Astrocyte (in vitro differentiated cells and primary cell): ENCODE results near the gene TMEM132C. TPM values are rescaled to one million over a fixed set of nuclear protein-coding genes. Genes with fewer than 3 reads are reported as not detected.

Source experiments
- DNase-seq: peaks from one replicate; pipeline ENCODE4 v3.0.0-alpha.2; 2010; ENCODE audit warnings: low read depth
- FAIRE-seq: peaks from 2 replicates; lab custom pipeline; 2011; peaks lifted over from hg19 to GRCh38; lab: Jason Lieb, UNC
- H2AFZ ChIP-seq: 2 replicates; pipeline ENCODE4 v1.6.0; 2012; ENCODE audit warnings: low read depth, low read length, inconsistent platforms
- H3K27ac ChIP-seq: 2 replicates; pipeline ENCODE4 v1.5.1; 2011; ENCODE audit warnings: low read depth, low read length, inconsistent platforms
- H3K27me3 ChIP-seq: 2 replicates; pipeline ENCODE4 v1.6.0; 2011; ENCODE audit warnings: low read length, inconsistent platforms; ENCODE audit not compliant: insufficient read depth
- H3K36me3 ChIP-seq: 2 replicates; pipeline ENCODE4 v1.5.1; 2011; ENCODE audit warnings: low read length, inconsistent platforms; ENCODE audit not compliant: insufficient read depth
- H3K4me1 ChIP-seq: 2 replicates; pipeline ENCODE4 v1.5.1; 2011; ENCODE audit warnings: low read length, inconsistent platforms; ENCODE audit not compliant: insufficient read depth
- H3K4me2 ChIP-seq: 2 replicates; pipeline ENCODE4 v1.6.0; 2012; ENCODE audit warnings: low read length, inconsistent platforms
- H3K4me3 ChIP-seq: 2 replicates; pipeline ENCODE4 v1.5.1; 2011; ENCODE audit warnings: low read depth, mild to moderate bottlenecking, low read length, inconsistent platforms; ENCODE audit not compliant: insufficient read depth
- H3K79me2 ChIP-seq: 2 replicates; pipeline ENCODE4 v1.6.0; 2012; ENCODE audit warnings: mild to moderate bottlenecking, low read length, inconsistent platforms; ENCODE audit not compliant: insufficient read depth
- H3K9ac ChIP-seq: 2 replicates; pipeline ENCODE4 v1.6.0; 2012; ENCODE audit warnings: mild to moderate bottlenecking, low read length, inconsistent platforms
- H3K9me3 ChIP-seq: 2 replicates; pipeline ENCODE4 v1.5.1; 2012; ENCODE audit warnings: low read depth, mild to moderate bottlenecking, low read length, inconsistent platforms; ENCODE audit not compliant: insufficient read depth
- H4K20me1 ChIP-seq: 2 replicates; pipeline ENCODE4 v1.6.0; 2012; ENCODE audit warnings: low read length, inconsistent platforms; ENCODE audit not compliant: insufficient read depth
- H3K27ac Mint-ChIP-seq: one replicate; pipeline ENCODE4 v1.8.0; 2021; ENCODE audit warnings: mild to moderate bottlenecking, mixed read lengths; ENCODE audit not compliant: unreplicated experiment
- H3K27me3 Mint-ChIP-seq: one replicate; pipeline ENCODE4 v1.8.0; 2021; ENCODE audit warnings: low read depth, mixed read lengths; ENCODE audit not compliant: unreplicated experiment
- H3K36me3 Mint-ChIP-seq: one replicate; pipeline ENCODE4 v1.8.0; 2021; ENCODE audit warnings: low read depth, mixed read lengths; ENCODE audit not compliant: unreplicated experiment
- H3K4me1 Mint-ChIP-seq: one replicate; pipeline ENCODE4 v1.8.0; 2021; ENCODE audit warnings: low read depth, mixed read lengths; ENCODE audit not compliant: unreplicated experiment
- H3K4me3 Mint-ChIP-seq: one replicate; pipeline ENCODE4 v1.8.0; 2021; ENCODE audit warnings: mild to moderate bottlenecking, moderate library complexity, mixed read lengths; ENCODE audit not compliant: unreplicated experiment
- H3K9me3 Mint-ChIP-seq: one replicate; pipeline ENCODE4 v1.8.0; 2021; ENCODE audit warnings: mild to moderate bottlenecking, mixed read lengths; ENCODE audit not compliant: unreplicated experiment
- EZH2 ChIP-seq: IDR thresholded peaks from 2 replicates; pipeline ENCODE4 v1.6.1; 2012; ENCODE audit warnings: mild to moderate bottlenecking, low read length, inconsistent platforms; ENCODE audit not compliant: insufficient read depth
- total RNA-seq: library from RNA; stranded (reverse); gene quantifications from 2 replicates; pipeline ENCODE4 v1.2.1, GENCODE V29; 2021
- TF ChIP-seq, protein P1 (sequence below): IDR thresholded peaks from 2 replicates; pipeline ENCODE4 v1.5.1; 2011; ENCODE audit warnings: low read depth, mild to moderate bottlenecking, inconsistent platforms, low read length, moderate library complexity; ENCODE audit not compliant: insufficient read depth

Gene TMEM132C
- total RNA-seq, 1 donor from 2014 or later = not detected

- peaks cover 13% of the 10 kb centered on the region for H3K9me3 Mint-ChIP-seq
- H3K4me1 ChIP-seq = no peaks in the 10 kb centered on the region
- no peaks in the 10 kb centered on the region for H3K36me3 ChIP-seq
- no peaks in the 10 kb centered on the region for H3K27me3 Mint-ChIP-seq
- DNase-seq = no peak
- no peaks in the 10 kb centered on the region for H3K36me3 Mint-ChIP-seq
- no peak overlapping the region for H3K4me3 Mint-ChIP-seq
- H3K9ac ChIP-seq = no peak overlapping the region
- no peak for FAIRE-seq
- peaks cover 4% of the 10 kb centered on the region for H3K9me3 ChIP-seq
- no peak overlapping the region for H3K4me3 ChIP-seq
- H3K79me2 ChIP-seq = no peaks in the 10 kb centered on the region
- no peak overlapping the region for H2AFZ ChIP-seq
- no peak overlapping the region for H3K27ac ChIP-seq
- no peaks in the 10 kb centered on the region for H4K20me1 ChIP-seq
- TF ChIP-seq EZH2 = no peak
- TF ChIP-seq, protein P1, sequence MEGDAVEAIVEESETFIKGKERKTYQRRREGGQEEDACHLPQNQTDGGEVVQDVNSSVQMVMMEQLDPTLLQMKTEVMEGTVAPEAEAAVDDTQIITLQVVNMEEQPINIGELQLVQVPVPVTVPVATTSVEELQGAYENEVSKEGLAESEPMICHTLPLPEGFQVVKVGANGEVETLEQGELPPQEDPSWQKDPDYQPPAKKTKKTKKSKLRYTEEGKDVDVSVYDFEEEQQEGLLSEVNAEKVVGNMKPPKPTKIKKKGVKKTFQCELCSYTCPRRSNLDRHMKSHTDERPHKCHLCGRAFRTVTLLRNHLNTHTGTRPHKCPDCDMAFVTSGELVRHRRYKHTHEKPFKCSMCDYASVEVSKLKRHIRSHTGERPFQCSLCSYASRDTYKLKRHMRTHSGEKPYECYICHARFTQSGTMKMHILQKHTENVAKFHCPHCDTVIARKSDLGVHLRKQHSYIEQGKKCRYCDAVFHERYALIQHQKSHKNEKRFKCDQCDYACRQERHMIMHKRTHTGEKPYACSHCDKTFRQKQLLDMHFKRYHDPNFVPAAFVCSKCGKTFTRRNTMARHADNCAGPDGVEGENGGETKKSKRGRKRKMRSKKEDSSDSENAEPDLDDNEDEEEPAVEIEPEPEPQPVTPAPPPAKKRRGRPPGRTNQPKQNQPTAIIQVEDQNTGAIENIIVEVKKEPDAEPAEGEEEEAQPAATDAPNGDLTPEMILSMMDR = no peak
- no peak overlapping the region for H3K4me2 ChIP-seq
- no peaks in the 10 kb centered on the region for H3K4me1 Mint-ChIP-seq
- H3K27ac Mint-ChIP-seq = no peak overlapping the region
- no peaks in the 10 kb centered on the region for H3K27me3 ChIP-seq
These were observed 21.9 kb downstream of the TMEM132C start for GRCh38 chr12:128288896-128289295.

DNA sequence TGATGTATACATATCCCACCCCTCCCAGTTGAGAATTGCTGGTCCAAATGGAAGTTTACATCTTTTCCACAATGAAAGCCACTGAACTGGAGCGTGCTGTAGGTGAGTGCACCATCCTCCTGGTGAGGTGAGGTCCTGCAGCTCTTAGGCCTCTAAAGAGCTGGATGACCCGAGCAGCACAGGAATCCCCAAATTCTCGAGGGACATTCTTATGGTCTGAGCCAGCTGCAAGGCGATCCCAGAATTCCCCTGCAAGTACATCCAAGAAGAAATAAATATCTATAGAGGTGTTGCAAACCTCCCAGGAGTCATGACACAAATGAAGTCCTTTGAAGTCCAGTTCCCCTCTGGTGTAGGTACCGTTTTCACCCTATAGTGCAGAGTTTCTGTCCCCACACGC, 24.0 kb downstream of the TMEM132C start:
- no peaks in the 10 kb centered on the region for H4K20me1 ChIP-seq
- no peaks in the 10 kb centered on the region for H3K36me3 Mint-ChIP-seq
- no peak overlapping the region for H3K27ac ChIP-seq
- H3K4me3 ChIP-seq = no peak overlapping the region
- H3K9me3 ChIP-seq = peaks cover 4% of the 10 kb centered on the region
- no peak overlapping the region for H3K4me2 ChIP-seq
- DNase-seq = no peak
- H3K36me3 ChIP-seq = no peaks in the 10 kb centered on the region
- no peak overlapping the region for H3K27ac Mint-ChIP-seq
- H3K79me2 ChIP-seq = no peaks in the 10 kb centered on the region
- H2AFZ ChIP-seq = no peak overlapping the region
- H3K9ac ChIP-seq = no peak overlapping the region
- H3K4me1 Mint-ChIP-seq = no peaks in the 10 kb centered on the region
- no peaks in the 10 kb centered on the region for H3K4me1 ChIP-seq
- H3K27me3 ChIP-seq = no peaks in the 10 kb centered on the region
- H3K27me3 Mint-ChIP-seq = no peaks in the 10 kb centered on the region
- FAIRE-seq = no peak
- TF ChIP-seq, protein P1 = no peak
- TF ChIP-seq EZH2 = no peak
- peaks cover 11% of the 10 kb centered on the region for H3K9me3 Mint-ChIP-seq
- no peak overlapping the region for H3K4me3 Mint-ChIP-seq

DNA sequence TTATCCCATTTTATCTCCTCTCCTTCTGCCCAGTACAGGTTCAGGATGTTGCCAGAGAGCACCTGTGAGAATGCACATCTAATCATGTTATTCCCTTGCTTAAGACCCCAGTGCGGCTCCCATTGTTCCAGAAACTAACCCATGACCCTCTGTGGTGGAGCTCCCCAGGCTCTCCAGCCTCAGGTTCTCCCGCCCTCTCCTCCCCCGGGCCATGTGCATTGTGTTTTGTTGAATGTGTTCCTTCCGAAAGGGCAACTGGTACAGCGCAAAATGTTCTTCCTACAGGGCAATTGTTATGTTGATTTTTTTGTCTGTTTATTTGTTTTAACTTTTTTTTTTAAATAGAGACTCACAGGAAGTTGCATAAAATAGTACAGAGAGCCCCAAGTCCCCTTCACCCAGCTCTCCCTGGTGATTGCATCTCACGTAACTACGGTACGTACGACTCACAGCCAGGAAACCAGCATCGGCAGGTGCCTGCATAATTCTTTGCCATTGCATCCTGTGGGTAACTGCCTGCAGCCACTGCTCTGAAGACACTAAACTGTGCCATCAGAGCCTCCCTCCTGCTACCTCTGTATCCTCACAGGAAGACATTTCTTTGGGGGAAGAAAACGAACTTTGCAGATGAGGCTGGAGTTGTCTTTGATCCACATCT, 31.2 kb downstream of the TMEM132C start:
- TF ChIP-seq, protein P1 = no peak
- no peak for TF ChIP-seq EZH2
- FAIRE-seq (no peak), DNase-seq (no peak)
- no peaks in the 10 kb centered on the region for H3K27me3 Mint-ChIP-seq
- no peak overlapping the region for H3K4me3 Mint-ChIP-seq
- H3K9me3 ChIP-seq = peaks cover 4% of the 10 kb centered on the region
- no peak overlapping the region for H2AFZ ChIP-seq
- no peaks in the 10 kb centered on the region for H3K4me1 Mint-ChIP-seq
- H3K36me3 Mint-ChIP-seq = no peaks in the 10 kb centered on the region
- no peaks in the 10 kb centered on the region for H3K4me1 ChIP-seq
- H3K36me3 ChIP-seq = no peaks in the 10 kb centered on the region
- no peak overlapping the region for H3K4me2 ChIP-seq
- H3K9ac ChIP-seq = no peak overlapping the region
- H4K20me1 ChIP-seq = no peaks in the 10 kb centered on the region
- peaks cover 10% of the 10 kb centered on the region for H3K9me3 Mint-ChIP-seq
- H3K27ac ChIP-seq = no peak overlapping the region
- H3K27me3 ChIP-seq = no peaks in the 10 kb centered on the region
- no peak overlapping the region for H3K4me3 ChIP-seq
- no peaks in the 10 kb centered on the region for H3K79me2 ChIP-seq
- no peak overlapping the region for H3K27ac Mint-ChIP-seq
